Measurements from ENCODE around the gene CCR6. TPM values are rescaled to one million over a fixed set of nuclear protein-coding genes. Genes with fewer than 3 reads are reported as not detected.
A peak's percentile ranks its signal among the peaks of the same experiment; 100 is the strongest.

Gene CCR6
- total and polyA plus RNA-seq, 2 of the 13 experiments (the other 11 are each of a cell fraction or from before 2014, with no cell fraction given) = 4.5 to 8.7 TPM

- peak; percentile 84; the same call in 1 of the 2 replicates for TF ChIP-seq EHMT2 (IDR thresholded peaks at IDR 0.05; ENCODE audit: borderline replicate concordance, low read depth, low read length)
- 0 out of 2 replicates have a peak, but pooled peaks have one; percentile 40 for TF ChIP-seq GFI1 (CRISPR knock-in tag; IDR thresholded peaks at IDR 0.05; ENCODE audit: borderline replicate concordance)
- TF ChIP-seq HMGA1 (CRISPR knock-in tag; conservative IDR thresholded peaks at IDR 0.05) = no peak
- TF ChIP-seq ESRRA (CRISPR knock-in tag; IDR thresholded peaks at IDR 0.05; ENCODE audit: low read depth) = no peak; the same call in 1 of the 2 replicates
- no peak for TF ChIP-seq ZNF781 (CRISPR knock-in tag; IDR thresholded peaks at IDR 0.05; ENCODE audit: borderline replicate concordance, not compliant biosample characterization)
- no peak for TF ChIP-seq DBP (CRISPR knock-in tag; IDR thresholded peaks at IDR 0.05; ENCODE audit: not compliant biosample characterization)
- peak; percentile 65 for TF ChIP-seq ELF1 (CRISPR knock-in tag; IDR thresholded peaks at IDR 0.05)
- no peak; the same call in 1 of the 2 replicates for TF ChIP-seq RXRA (CRISPR knock-in tag; IDR thresholded peaks at IDR 0.05)
- no peak for TF ChIP-seq MYC (CRISPR knock-in tag; IDR thresholded peaks at IDR 0.05; ENCODE audit: borderline replicate concordance)
- TF ChIP-seq ZNF883 (CRISPR knock-in tag; IDR thresholded peaks at IDR 0.05; ENCODE audit: not compliant biosample characterization) = no peak
- TF ChIP-seq ZSCAN31 (CRISPR knock-in tag; IDR thresholded peaks at IDR 0.05; ENCODE audit: low read depth) = no peak
- peak; percentile 75; the same call in 1 of the 2 replicates for TF ChIP-seq ZNF710 (CRISPR knock-in tag; IDR thresholded peaks at IDR 0.05; ENCODE audit: borderline replicate concordance)
- no peak for TF ChIP-seq ETS1 (CRISPR knock-in tag; IDR thresholded peaks at IDR 0.05)
- TF ChIP-seq PRPF4 (IDR thresholded peaks at IDR 0.05; ENCODE audit: low read depth, low read length, poor library complexity, severe bottlenecking) = no peak
- TF ChIP-seq MAX (IDR thresholded peaks at IDR 0.05) = peak; percentile 56; the same call in 1 of the 2 replicates
- no peak for TF ChIP-seq ZUFSP (CRISPR knock-in tag; IDR thresholded peaks at IDR 0.05; ENCODE audit: borderline replicate concordance)
- no peak for TF ChIP-seq TEAD2 (CRISPR knock-in tag; IDR thresholded peaks at IDR 0.05)
- no peak for TF ChIP-seq ZNF10 (CRISPR knock-in tag; IDR thresholded peaks at IDR 0.05; ENCODE audit: borderline replicate concordance, low read depth)
- TF ChIP-seq CHCHD3 (CRISPR knock-in tag; IDR thresholded peaks at IDR 0.05) = no peak
- TF ChIP-seq ZSCAN20 (CRISPR knock-in tag; IDR thresholded peaks at IDR 0.05; ENCODE audit: borderline replicate concordance) = 0 out of 2 replicates have a peak, but pooled peaks have one; percentile 40
- no peak for TF ChIP-seq TOE1 (CRISPR knock-in tag; IDR thresholded peaks at IDR 0.05)
- no peak for TF ChIP-seq HES4 (CRISPR knock-in tag; IDR thresholded peaks at IDR 0.05; ENCODE audit: borderline replicate concordance)
Observed at GRCh38 chr6:167122827-167123657, at the start of gene CCR6 (continued).

Data from HepG2 (cell line).